Right lobe of liver (tissue), 6 donors: ENCODE results near the gene ATG14. TPM values are rescaled to one million over a fixed set of nuclear protein-coding genes. Genes with fewer than 3 reads are reported as not detected.

Source experiments
- ATAC-seq, 4 donors: fragments of 200-7000 bp; cut with Tn5 transposase; one replicate each; pipeline ENCODE4 v1.9.1; 2020; ENCODE audit warnings: mild to moderate bottlenecking in 4 of 4, moderate library complexity in 4 of 4
- DNase-seq, 3 donors: peaks; one replicate each; pipeline ENCODE4 v3.0.0-alpha.2; 2020
- H3K27ac ChIP-seq, 3 donors: fragments of 200-600 bp; one replicate each; pipeline ENCODE4 v1.8.0; 2022
- H3K27me3 ChIP-seq, 2 donors: fragments of 200-600 bp; one replicate each; pipeline ENCODE4 v1.8.0; 2022
- H3K36me3 ChIP-seq, 4 donors: fragments of 200-600 bp; sonication (generic) in 1 of 4; one replicate each; pipeline versions ENCODE4 v1.5.1 to v1.8.0; 2017 to 2022; ENCODE audit warnings: control low read depth in 1 of 4
- H3K4me1 ChIP-seq, 4 donors: fragments of 200-600 bp; sonication (generic) in 1 of 4; one replicate each; pipeline versions ENCODE4 v1.5.1 to v1.8.0; 2017 to 2022; ENCODE audit warnings: control low read depth in 1 of 4
- H3K4me3 ChIP-seq, 3 donors: fragments of 200-600 bp; one replicate each; pipeline ENCODE4 v1.8.0; 2022
- H3K9me3 ChIP-seq, 4 donors: fragments of 200-600 bp; sonication (generic) in 1 of 4; one replicate each; pipeline versions ENCODE4 v1.5.1 to v1.8.0; 2017 to 2022; ENCODE audit warnings: control low read depth in 1 of 4
- POLR2A ChIP-seq: fragments of 450-650 bp; IDR thresholded peaks from one replicate; pipeline ENCODE4 v1.6.1; 2017; ENCODE audit warnings: antibody characterized with exemption, mild to moderate bottlenecking
- WGBS: methylation state at CpG from one replicate; pipeline ENCODE4 v1.1.6; 2018; ENCODE audit warnings: low coverage, low lambda C conversion rate; ENCODE audit not compliant: insufficient coverage; ENCODE audit errors: missing lambda C conversion rate; 5-methylcytosine and 5-hydroxymethylcytosine counted together
- intact Hi-C, 2 donors: fragments of 100-400 bp; cut with DNase I; formaldehyde crosslinking; loops; one replicate each; pipeline versions ENCODE4 v1.11.2 to v1.14.1; 2022
- total RNA-seq, 6 experiments: library from RNA; depleted of rRNA in 2 of 6; stranded (reverse); fragments of >200 nt in 2 of 6; fragmentation: NEBNext Ultra II Directional in 3 of 6; extraction: Animal tissue kit (Norgen Biotek cat#: 25700) in 3 of 6; gene quantifications; one replicate each; pipeline versions ENCODE4 v1.1.0 to v1.2.4, GENCODE V29; 2016 to 2023
- TF ChIP-seq, protein P1 (sequence below), 4 donors: fragments of 200-600 bp in 3 of 4; fragments of 450-650 bp in 1 of 4; IDR thresholded peaks; one replicate each; pipeline versions ENCODE4 v1.5.1 to v1.8.0; 2016 to 2022; ENCODE audit warnings: antibody characterized with exemption in 4 of 4, mild to moderate bottlenecking in 2 of 4
- donor health status: DM: no; HTN: yes; CAD: no.
- donor health status: DM: no; HTN: no; CAD: no.
- donor health status: DM: no; HTN: no; CAD: no.
- donor health status: DM: no; HTN: yes; CAD: no.
- donor health status: DM: no; HTN: yes; CAD: no.

ATG14 gene
- total RNA-seq, 6 experiments from 2014 or later, result 4.0 to 4.7 (median 4.2) TPM

DNA sequence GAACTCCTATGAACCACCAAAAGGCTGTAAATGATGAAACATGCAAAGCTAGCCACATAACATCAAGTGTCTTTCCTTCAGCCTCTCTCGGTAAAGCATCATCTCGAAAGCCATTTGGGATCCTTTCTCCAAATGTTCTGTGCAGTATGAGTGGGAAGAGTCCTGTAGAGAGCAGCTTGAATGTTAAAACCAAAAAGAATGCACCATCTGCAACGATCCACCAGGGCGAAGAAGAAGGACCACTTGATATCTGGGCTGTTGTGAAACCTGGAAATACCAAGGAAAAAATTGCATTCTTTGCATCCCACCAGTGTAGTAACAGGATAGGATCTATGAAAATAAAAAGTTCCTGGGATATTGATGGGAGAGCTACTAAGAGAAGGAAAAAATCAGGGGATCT is 61.2 kb downstream of the ATG14 start:
- intact Hi-C loops, result loop anchor here (10.0 kb wide), 2 partner anchors 86 to 106 kb away; no protein-coding TSS in a partner anchor
- H3K27me3 ChIP-seq, result no peaks in the 10 kb centered on the region
- 92% methylated on average over 4 of the region's 4 CpGs for WGBS
- H3K9me3 ChIP-seq, result no peaks in the 10 kb centered on the region
- H3K4me3 ChIP-seq, result no peak overlapping the region
- ATAC-seq (no peak), DNase-seq (no peak)
- H3K27ac ChIP-seq, result no peak overlapping the region
- TF ChIP-seq POLR2A, result no peak
- TF ChIP-seq, protein P1, sequence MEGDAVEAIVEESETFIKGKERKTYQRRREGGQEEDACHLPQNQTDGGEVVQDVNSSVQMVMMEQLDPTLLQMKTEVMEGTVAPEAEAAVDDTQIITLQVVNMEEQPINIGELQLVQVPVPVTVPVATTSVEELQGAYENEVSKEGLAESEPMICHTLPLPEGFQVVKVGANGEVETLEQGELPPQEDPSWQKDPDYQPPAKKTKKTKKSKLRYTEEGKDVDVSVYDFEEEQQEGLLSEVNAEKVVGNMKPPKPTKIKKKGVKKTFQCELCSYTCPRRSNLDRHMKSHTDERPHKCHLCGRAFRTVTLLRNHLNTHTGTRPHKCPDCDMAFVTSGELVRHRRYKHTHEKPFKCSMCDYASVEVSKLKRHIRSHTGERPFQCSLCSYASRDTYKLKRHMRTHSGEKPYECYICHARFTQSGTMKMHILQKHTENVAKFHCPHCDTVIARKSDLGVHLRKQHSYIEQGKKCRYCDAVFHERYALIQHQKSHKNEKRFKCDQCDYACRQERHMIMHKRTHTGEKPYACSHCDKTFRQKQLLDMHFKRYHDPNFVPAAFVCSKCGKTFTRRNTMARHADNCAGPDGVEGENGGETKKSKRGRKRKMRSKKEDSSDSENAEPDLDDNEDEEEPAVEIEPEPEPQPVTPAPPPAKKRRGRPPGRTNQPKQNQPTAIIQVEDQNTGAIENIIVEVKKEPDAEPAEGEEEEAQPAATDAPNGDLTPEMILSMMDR (IDR thresholded peaks at IDR 0.05), result no peak
- H3K36me3 ChIP-seq, result peaks cover 0 to 23% (median 0%) of the 10 kb centered on the region in 4 donors
- H3K4me1 ChIP-seq, result no peaks in the 10 kb centered on the region

- Histone ChIP-seq H3K27me3 (no peaks in the 10 kb centered on the region), H3K4me3 (no peak overlapping the region), H3K36me3 (peaks cover 0 to 23% (median 0%) of the 10 kb centered on the region in 4 donors), H3K27ac (no peak overlapping the region), H3K9me3 (no peaks in the 10 kb centered on the region), H3K4me1 (no peaks in the 10 kb centered on the region)
- DNase-seq (no peak), ATAC-seq (no peak)
- 90% methylated on average over 7 of the region's 12 CpGs for WGBS
- intact Hi-C loops, result no loop called here
- no peak for TF ChIP-seq POLR2A
- TF ChIP-seq, protein P1 (IDR thresholded peaks at IDR 0.05), result no peak
Measured at GRCh38 chr14:55349565-55349964, 62.1 kb downstream of the ATG14 start.

DNA sequence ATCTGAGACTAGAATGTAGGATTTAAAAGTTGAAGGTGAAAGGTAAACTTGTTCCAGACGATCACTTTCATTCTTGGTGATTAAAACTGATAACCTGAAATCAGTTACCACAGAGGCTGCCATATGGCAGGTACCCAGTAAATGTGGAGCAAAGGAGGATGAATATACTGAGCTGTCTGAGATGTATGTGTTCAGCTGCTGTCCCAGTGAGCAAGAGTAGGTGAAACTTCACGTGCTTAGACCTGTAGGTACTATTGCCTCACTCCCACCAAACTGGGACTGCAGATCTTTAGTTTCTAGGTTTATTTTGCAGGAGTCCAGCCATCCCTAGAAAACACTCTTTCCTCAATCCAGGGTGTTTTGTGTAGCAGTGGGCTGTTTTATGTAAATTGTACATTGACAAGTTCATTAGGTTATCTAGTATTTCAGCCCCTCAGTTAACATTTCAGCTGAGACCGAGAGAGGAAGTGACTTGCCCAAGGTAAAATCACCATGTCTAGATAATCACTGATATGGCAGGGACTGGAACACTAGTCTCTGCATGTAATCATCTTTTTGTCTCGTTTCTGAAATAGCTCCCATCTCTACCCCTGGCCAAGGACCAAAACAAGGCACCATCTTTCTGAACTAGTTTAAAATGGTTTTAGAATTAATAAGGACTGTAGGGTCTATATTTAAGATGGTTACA is 62.7 kb downstream of the ATG14 start:
- H3K4me3 ChIP-seq, result no peak overlapping the region
- H3K4me1 ChIP-seq, result no peaks in the 10 kb centered on the region
- DNase-seq (no peak), ATAC-seq (no peak)
- WGBS, result 44% methylated on average over 4 of the region's 4 CpGs
- H3K27me3 ChIP-seq, result no peaks in the 10 kb centered on the region
- no peaks in the 10 kb centered on the region for H3K9me3 ChIP-seq
- H3K36me3 ChIP-seq, result peaks cover 0 to 23% (median 0%) of the 10 kb centered on the region in 4 donors
- no peak overlapping the region for H3K27ac ChIP-seq
- TF ChIP-seq POLR2A, result no peak
- TF ChIP-seq, protein P1 (IDR thresholded peaks at IDR 0.05), result no peak
- intact Hi-C loops, result no loop called here

GRCh38 chr14:55347748-55348147 is 63.9 kb downstream of the ATG14 start:
- TF ChIP-seq, protein P1 (IDR thresholded peaks at IDR 0.05), result no peak
- no peak for TF ChIP-seq POLR2A
- Histone ChIP-seq H3K27ac (no peak overlapping the region), H3K4me3 (no peak overlapping the region), H3K27me3 (no peaks in the 10 kb centered on the region), H3K4me1 (no peaks in the 10 kb centered on the region), H3K9me3 (no peaks in the 10 kb centered on the region), H3K36me3 (peaks cover 0 to 23% (median 0%) of the 10 kb centered on the region in 4 donors)
- no peak for DNase-seq
- 83% methylated on average over 3 of the region's 3 CpGs for WGBS
- intact Hi-C loops, result no loop called here
- ATAC-seq, result no peak
